ENCODE data around the gene RIMBP2.

The RIMBP2 gene

GRCh38 chr12:130435331-130435730 lies 280.8 kb downstream of the RIMBP2 start:
- Histone ChIP-seq H3K4me1 (ENCODE audit: low read length) (no peaks in the 10 kb centered on the region), H2AFZ (ENCODE audit: low read depth, low read length) (no peak overlapping the region), H3K4me2 (ENCODE audit: low read length) (no peak overlapping the region), H3K9ac (ENCODE audit: low read length) (no peak overlapping the region), H3K9me3 (ENCODE audit: insufficient read depth, low read length) (no peaks in the 10 kb centered on the region), H3K27ac (ENCODE audit: low read length) (no peak overlapping the region), H4K20me1 (ENCODE audit: insufficient read depth, low read length) (no peaks in the 10 kb centered on the region), H3K4me3 (ENCODE audit: low read length) (no peak overlapping the region), H3K36me3 (replicated peaks; ENCODE audit: low read depth, low read length) (no peaks in the 10 kb centered on the region), H3K79me2 (ENCODE audit: low read length) (no peaks in the 10 kb centered on the region), H3K27me3 (ENCODE audit: low read depth, low read length) (no peaks in the 10 kb centered on the region)
- TF ChIP-seq CTCF (IDR thresholded peaks at IDR 0.05; ENCODE audit: low read depth, low read length) (no peak), EZH2phosphoT487 (IDR thresholded peaks at IDR 0.05; ENCODE audit: low read depth) (no peak)

DNA sequence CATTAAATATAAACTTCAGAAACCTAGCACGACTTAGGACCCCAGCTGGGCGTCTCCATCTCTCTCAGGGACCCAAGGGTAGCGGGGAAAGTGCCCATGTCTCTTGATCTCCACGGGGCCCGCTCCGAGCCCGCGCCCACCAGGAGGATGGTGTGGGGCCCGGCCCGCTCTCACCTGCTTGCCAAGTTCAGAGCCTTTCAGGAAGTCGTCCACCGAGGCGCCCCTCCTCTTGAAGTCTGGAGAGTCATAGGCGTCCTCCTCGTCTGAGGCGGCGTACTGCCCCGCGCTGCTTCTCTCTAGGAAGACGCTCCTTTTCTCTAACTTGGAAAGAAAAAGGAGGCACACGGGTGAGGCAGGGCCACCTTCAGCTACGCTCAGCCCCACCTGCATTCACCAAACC lies 281.5 kb downstream of the RIMBP2 start:
- Histone ChIP-seq H3K4me1 (ENCODE audit: low read length) (no peaks in the 10 kb centered on the region), H3K4me2 (ENCODE audit: low read length) (no peak overlapping the region), H3K27me3 (ENCODE audit: low read depth, low read length) (no peaks in the 10 kb centered on the region), H3K4me3 (ENCODE audit: low read length) (no peak overlapping the region), H3K9ac (ENCODE audit: low read length) (no peak overlapping the region), H3K36me3 (replicated peaks; ENCODE audit: low read depth, low read length) (no peaks in the 10 kb centered on the region), H3K27ac (ENCODE audit: low read length) (no peak overlapping the region), H2AFZ (ENCODE audit: low read depth, low read length) (no peak overlapping the region), H3K79me2 (ENCODE audit: low read length) (no peaks in the 10 kb centered on the region), H3K9me3 (ENCODE audit: insufficient read depth, low read length) (no peaks in the 10 kb centered on the region), H4K20me1 (ENCODE audit: insufficient read depth, low read length) (no peaks in the 10 kb centered on the region)
- no peak for TF ChIP-seq CTCF (IDR thresholded peaks at IDR 0.05; ENCODE audit: low read depth, low read length)
- no peak for TF ChIP-seq EZH2phosphoT487 (IDR thresholded peaks at IDR 0.05; ENCODE audit: low read depth)

DNA sequence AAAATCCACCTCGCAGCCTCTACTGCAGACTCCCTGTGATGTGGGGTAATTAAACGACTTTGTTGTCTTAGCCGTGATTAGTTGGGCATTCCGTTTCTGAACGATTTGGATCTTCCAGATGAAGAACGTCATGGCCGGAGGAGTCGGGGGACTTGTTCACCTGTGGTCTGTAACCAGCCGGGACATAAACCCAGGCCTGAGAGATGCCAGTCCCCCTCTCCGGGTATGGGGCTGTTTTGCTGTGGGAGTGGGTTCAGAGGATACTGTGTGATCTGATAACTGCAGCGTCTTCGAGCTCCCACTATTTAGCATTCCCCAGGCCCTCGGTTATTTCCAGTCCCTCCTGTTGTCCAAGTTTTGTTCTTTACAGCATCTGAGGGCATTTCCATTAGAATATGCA lies 282.3 kb downstream of the RIMBP2 start:
- H2AFZ ChIP-seq (ENCODE audit: low read depth, low read length) = no peak overlapping the region
- TF ChIP-seq EZH2phosphoT487 (IDR thresholded peaks at IDR 0.05; ENCODE audit: low read depth) (no peak), CTCF (IDR thresholded peaks at IDR 0.05; ENCODE audit: low read depth, low read length) (no peak)
- no peaks in the 10 kb centered on the region for H4K20me1 ChIP-seq (ENCODE audit: insufficient read depth, low read length)
- H3K4me1 ChIP-seq (ENCODE audit: low read length) = no peaks in the 10 kb centered on the region
- H3K27ac ChIP-seq (ENCODE audit: low read length) = no peak overlapping the region
- H3K9me3 ChIP-seq (ENCODE audit: insufficient read depth, low read length) = no peaks in the 10 kb centered on the region
- no peak overlapping the region for H3K4me2 ChIP-seq (ENCODE audit: low read length)
- H3K36me3 ChIP-seq (replicated peaks; ENCODE audit: low read depth, low read length) = no peaks in the 10 kb centered on the region
- H3K27me3 ChIP-seq (ENCODE audit: low read depth, low read length) = no peaks in the 10 kb centered on the region
- H3K79me2 ChIP-seq (ENCODE audit: low read length) = no peaks in the 10 kb centered on the region
- H3K4me3 ChIP-seq (ENCODE audit: low read length) = no peak overlapping the region
- H3K9ac ChIP-seq (ENCODE audit: low read length) = no peak overlapping the region

GRCh38 chr12:130433411-130433810 lies 282.7 kb downstream of the RIMBP2 start:
- Histone ChIP-seq H3K27me3 (ENCODE audit: low read depth, low read length) (no peaks in the 10 kb centered on the region), H3K9ac (ENCODE audit: low read length) (no peak overlapping the region), H3K36me3 (replicated peaks; ENCODE audit: low read depth, low read length) (no peaks in the 10 kb centered on the region), H3K4me1 (ENCODE audit: low read length) (no peaks in the 10 kb centered on the region), H2AFZ (ENCODE audit: low read depth, low read length) (no peak overlapping the region), H4K20me1 (ENCODE audit: insufficient read depth, low read length) (no peaks in the 10 kb centered on the region), H3K79me2 (ENCODE audit: low read length) (no peaks in the 10 kb centered on the region), H3K4me2 (ENCODE audit: low read length) (no peak overlapping the region), H3K9me3 (ENCODE audit: insufficient read depth, low read length) (no peaks in the 10 kb centered on the region), H3K4me3 (ENCODE audit: low read length) (no peak overlapping the region), H3K27ac (ENCODE audit: low read length) (no peak overlapping the region)
- no peak for TF ChIP-seq CTCF (IDR thresholded peaks at IDR 0.05; ENCODE audit: low read depth, low read length)

Data from OCI-LY3 (cell line).